ENCODE results near the gene CA12.
"Not testable (repeated sequence)": the region's sequence is repeated elsewhere in the genome, so short reads cannot be mapped to it uniquely, and the experiment has no call there.

Gene CA12

DNA sequence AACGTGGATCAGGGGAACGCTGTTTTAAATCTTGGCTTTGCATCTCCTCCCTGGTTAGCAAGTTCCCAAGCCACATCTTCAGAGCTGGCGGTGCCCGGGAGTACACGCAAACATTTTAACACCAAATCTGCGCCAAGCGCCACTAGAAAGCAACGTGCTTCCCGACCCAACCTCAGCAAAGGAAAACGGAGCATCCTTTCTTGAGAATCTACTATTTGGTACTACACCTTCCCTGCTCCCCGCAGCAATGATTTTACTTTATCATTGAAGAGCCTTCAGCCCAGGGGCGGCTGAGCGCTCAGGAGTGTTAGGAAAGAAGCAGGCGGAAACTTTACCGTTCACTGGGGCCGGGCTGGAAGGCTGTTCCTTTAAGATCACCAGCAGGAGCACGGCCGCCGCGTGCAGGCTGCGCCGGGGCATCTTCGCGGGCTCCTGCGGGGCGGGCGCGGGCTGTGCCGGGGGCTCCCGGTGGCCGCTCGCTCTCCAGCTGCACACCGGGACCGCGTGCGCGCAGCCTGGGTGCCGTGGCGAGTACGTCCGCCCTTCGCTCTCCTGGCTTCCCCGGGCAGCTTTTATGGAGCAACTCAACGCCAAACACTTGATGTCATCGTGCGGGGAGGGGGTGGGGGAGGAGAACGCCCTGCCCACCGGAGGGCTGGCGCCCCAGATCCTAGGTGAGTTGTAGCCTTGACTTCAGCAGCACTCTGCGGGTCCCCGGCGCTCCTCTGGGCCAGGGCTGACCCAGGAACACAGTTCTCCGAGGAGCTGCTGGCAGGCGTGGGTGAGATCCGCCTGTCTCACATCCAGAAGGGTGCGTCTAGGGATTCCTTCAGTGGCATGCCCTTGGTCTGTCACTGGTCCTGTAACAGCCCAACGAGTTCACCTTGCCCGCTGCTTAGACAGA, at the start of gene CA12:
CA12 (minus strand) TSS at position 546 of the 904 bp plus-strand sequence; CDS start at position 420, 126 bp downstream.
- DNase-seq: peak in 3 of 10 donors; percentile 17 to 81 (median 79)
- intact Hi-C loops (cut with DNase I): no loop called here

DNA sequence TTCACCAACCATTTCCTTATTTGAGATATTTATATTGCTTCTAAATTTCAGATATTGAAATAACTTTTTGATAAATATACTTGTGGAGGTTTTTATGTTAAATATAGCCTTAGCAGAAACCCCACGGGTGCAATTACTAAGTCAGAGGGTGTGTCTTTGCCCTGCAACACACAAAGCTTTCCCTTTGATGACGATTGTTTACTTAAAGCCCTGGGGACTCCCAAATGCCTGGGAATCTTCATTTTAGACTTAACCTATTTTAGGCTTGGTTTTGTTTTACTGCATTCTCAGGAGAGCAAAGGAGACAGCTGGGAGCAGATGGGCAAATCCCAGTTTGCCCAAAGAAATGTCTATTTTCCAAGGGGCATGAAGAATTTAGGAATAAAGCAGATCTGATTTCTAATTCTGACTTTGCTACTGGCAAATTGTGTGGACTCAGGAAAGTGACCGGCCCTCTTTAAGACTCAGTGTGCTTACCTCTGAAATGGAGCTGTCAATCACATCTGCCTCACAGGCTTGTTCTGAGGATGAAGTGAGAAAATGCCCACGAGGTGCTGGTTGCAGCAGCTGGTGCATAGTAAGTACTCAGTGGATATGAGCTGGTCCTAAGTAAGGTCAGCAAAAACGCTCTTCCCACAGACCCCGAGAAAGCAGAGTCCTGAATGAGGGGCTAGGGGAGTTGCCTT, 49.3 kb upstream of the CA12 start:
- DNase-seq: no peak
- intact Hi-C loops (cut with DNase I): no loop called here

- intact Hi-C loops (cut with DNase I): no loop called here
- no peak for DNase-seq
Observed at GRCh38 chr15:63426552-63426951, 44.9 kb upstream of the CA12 start.

- intact Hi-C loops (cut with DNase I): no loop called here
- DNase-seq: no peak
Observed at GRCh38 chr15:63425426-63425985, 43.9 kb upstream of the CA12 start.

GRCh38 chr15:63422891-63423590, 41.4 kb upstream of the CA12 start:
- DNase-seq: no peak
- intact Hi-C loops (cut with DNase I): no loop called here

DNA sequence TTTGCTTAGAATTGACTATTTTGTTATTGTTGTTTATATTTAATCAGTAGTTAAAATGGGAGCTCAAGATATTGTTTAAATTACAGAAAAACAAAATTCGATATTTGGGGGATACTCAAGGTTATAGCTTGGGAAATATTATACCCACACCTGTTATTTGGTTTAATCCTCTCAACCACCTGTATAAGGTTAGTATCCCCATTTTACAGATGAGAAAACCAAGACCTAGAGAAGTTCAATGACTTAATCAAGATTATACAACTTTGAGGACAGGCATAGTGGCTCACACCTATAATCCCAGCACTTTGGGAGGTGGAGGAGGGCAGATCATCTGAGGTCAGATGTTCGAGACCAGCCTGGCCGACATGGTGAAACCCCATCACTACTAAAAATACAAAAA, 39.8 kb upstream of the CA12 start:
- intact Hi-C loops (cut with DNase I): no loop called here
- DNase-seq: no peak

- intact Hi-C loops (cut with DNase I): no loop called here
- no peak for DNase-seq
Observed at GRCh38 chr15:63420333-63420747, 38.7 kb upstream of the CA12 start.

DNA sequence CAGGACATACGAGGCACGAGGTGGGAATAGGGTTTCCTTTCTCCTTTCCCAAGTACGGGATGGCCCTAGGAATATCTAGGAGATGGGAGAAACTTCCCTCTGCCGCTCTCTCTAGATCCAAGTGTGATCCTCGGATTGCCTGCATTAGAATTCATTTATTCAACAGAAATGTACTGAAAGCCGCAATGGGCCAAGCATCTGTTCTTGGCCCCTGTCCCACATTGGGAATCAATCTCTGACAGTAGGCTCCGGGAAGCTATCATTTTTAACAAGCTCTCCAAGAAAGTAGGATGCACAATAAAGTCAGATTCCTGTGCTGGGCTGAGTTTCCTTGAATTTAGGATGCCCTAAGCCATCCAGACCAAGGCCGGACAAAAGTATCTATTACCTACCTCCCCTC, 37.2 kb upstream of the CA12 start:
- DNase-seq: no peak
- intact Hi-C loops (cut with DNase I): no loop called here

- DNase-seq: no peak
- intact Hi-C loops (cut with DNase I): no loop called here
Observed at GRCh38 chr15:63417721-63418120, 36.1 kb upstream of the CA12 start.

GRCh38 chr15:63417274-63417673, 35.6 kb upstream of the CA12 start:
- DNase-seq; intact Hi-C loops (cut with DNase I): not testable (repeated sequence)

DNA sequence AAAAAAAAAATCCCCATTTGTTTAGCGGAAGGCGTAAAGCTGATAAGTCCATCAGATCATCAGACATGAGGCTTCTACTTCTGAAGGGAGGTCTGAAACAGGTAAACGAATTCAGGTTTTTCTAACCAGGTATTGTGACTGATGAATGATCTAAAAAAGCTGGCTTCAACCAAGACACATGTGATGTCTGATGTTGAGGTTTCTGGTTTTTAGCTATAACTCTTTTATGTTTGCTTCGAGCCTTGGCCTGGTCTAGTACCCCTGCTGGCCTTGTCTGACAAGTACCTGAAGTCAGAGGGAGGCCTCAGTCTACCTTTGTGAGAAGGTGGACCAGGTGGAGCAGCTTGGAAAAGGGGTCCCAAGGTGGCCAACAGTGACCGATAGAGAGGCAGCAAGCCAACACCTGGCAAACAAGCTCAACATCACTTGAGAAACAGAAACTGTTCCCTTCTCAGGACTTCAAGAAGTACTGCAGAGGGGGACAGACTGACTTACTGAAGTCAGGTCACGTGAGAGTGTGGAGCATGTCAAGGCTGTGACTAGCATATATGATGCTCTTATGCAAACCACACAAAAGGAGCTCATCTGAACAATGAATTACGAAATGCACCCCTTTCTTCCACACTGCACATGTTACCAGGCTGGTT, 33.0 kb upstream of the CA12 start:
- intact Hi-C loops (cut with DNase I): no loop called here
- DNase-seq: no peak

- intact Hi-C loops (cut with DNase I): no loop called here
- no peak for DNase-seq
Observed at GRCh38 chr15:63412551-63412950, 30.9 kb upstream of the CA12 start.

- intact Hi-C loops (cut with DNase I): no loop called here
- no peak for DNase-seq
Observed at GRCh38 chr15:63411866-63412265, 30.2 kb upstream of the CA12 start.

- intact Hi-C loops (cut with DNase I): loop anchor here (10.0 kb wide), 1 partner anchor 364 kb away; the partner anchor contains the start of gene TPM1
- DNase-seq: no peak
Observed at GRCh38 chr15:63409179-63409578, 27.5 kb upstream of the CA12 start.

DNA sequence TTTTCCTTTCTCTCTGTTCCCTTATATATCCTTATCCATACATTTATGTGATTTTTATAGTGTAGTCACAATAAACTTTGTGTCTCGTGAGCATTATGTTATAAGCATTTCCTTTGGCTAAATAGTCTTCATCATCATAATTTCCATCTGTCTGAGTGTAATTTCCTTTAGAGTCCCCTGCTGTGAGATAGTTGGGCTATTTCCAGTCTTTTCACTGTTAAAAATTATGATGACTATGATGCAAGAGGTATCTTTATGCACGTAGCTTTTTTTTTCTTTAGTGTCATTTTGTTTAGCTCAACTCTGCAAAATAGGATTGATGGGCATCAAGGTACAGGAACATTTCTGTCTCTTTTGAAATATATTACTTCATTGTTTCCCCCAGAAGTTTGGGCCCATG, 26.9 kb upstream of the CA12 start:
- intact Hi-C loops (cut with DNase I): loop anchor here (10.0 kb wide), 1 partner anchor 364 kb away; the partner anchor contains the start of gene TPM1
- no peak for DNase-seq

DNA sequence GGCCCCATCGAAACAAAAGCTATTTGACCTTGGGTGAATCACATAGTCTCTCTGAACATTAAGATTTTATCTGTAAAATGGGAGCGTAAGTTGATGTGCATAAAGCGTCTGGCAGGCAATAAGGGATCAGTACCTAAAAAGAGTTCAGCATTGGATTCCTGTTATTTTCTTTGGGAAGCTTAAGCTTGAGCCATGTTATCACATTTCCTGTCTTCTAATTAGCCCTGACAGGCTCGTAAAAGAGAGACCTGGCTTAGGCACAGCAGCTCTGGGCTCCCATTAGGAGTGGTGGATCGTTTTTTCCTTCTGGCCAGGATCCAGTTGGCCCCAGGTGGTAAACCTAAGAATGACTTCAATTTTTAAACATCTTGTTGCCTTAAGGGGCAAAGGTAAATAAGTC, 26.0 kb upstream of the CA12 start:
- no peak for DNase-seq
- intact Hi-C loops (cut with DNase I): loop anchor here (10.0 kb wide), 1 partner anchor 363 kb away; the partner anchor contains the start of gene TPM1

DNA sequence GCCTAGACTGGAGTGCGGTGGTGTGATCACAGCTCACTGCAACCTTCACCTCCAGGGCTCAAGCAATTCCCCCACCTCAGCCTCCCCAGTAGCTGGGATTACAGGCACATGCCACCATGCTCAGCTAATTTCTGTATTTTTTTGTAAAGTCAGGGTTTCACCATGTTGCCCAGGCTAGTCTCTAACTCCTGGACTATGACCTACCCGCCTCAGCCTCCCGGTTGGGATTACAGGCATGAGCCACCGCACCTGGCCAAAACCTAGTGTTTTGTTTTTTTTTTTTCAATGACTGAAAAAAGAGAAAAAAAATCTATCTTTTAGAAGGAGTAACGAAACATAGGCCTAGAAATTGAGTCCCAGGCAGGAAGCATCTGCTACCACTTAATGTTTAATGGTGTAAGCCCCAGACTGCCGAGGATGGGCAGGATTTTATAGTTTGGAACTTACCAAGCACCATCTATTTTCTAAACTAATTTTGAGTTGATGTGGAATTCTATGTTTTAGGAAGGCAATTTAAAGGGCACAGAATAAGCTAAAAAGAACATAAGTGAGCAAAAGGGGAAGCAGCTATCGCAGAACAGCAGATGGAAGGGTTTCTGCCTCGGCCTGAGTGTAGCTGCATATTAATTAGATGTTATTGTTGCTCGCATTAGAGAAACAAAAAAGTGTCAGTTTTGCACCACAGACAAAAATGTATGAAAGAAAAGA, 24.2 kb upstream of the CA12 start:
- intact Hi-C loops (cut with DNase I): loop anchor here (10.0 kb wide), 1 partner anchor 361 kb away; the partner anchor contains the start of gene TPM1
- DNase-seq: no peak

DNA sequence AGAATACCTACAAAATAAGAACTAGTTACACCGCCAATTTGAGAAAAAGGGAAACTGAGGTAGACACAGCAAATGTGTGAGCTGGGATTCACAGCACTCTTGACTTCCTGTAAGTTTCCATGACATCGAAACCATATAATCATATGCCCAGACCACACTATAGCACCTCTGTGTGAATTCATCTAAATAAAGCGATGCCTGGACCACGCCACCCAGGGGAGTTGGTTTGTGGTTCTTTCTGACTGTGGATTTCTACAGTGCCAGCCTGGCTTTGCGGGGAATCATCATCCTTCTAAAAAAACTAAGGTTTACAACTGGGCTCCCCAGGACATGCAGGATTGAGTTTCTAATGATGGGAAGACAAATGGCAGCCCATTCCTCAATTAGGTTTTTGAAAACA, 23.5 kb upstream of the CA12 start:
- no peak for DNase-seq
- intact Hi-C loops (cut with DNase I): loop anchor here (10.0 kb wide), 1 partner anchor 360 kb away; the partner anchor contains the start of gene TPM1

GRCh38 chr15:63403254-63403945, 21.8 kb upstream of the CA12 start:
- intact Hi-C loops (cut with DNase I): loop anchor here (10.0 kb wide), 1 partner anchor 359 kb away; the partner anchor contains the start of gene TPM1
- DNase-seq: no peak

Data from posterior cingulate gyrus (tissue), 11 donors.